ENCODE results near the gene PKN1.
A peak's percentile ranks its signal among the peaks of the same experiment; 100 is the strongest.

The PKN1 gene

GRCh38 chr19:14516048-14516534 is 83.0 kb downstream of the PKN1 start:
- DNase-seq = no peak

- DNase-seq = peak; percentile 21
Measured at GRCh38 chr19:14516746-14517438, 83.8 kb downstream of the PKN1 start.

GRCh38 chr19:14517446-14517839 is 84.3 kb downstream of the PKN1 start:
- DNase-seq = no peak

- DNase-seq = peak; percentile 82
Measured at GRCh38 chr19:14517840-14518505, 84.9 kb downstream of the PKN1 start, which contains the start of gene DNAJB1. TSS of gene DNAJB1 (minus strand) at chr19:14518397. CDS start at chr19:14518349, 48 bp downstream.

GRCh38 chr19:14519245-14519859 is 86.2 kb downstream of the PKN1 start:
- no peak for DNase-seq

GRCh38 chr19:14519860-14520407 is 86.8 kb downstream of the PKN1 start:
- DNase-seq = no peak

GRCh38 chr19:14520543-14520942 is 87.4 kb downstream of the PKN1 start:
- no peak for DNase-seq
